ENCODE data around the gene CCDC91. TPM values are rescaled to one million over a fixed set of nuclear protein-coding genes. Genes with fewer than 3 reads are reported as not detected.
"Not testable (repeated sequence)": the region's sequence is repeated elsewhere in the genome, so short reads cannot be mapped to it uniquely, and the experiment has no call there.

The CCDC91 gene
- total RNA-seq, 2 experiments from 2014 or later: 18.3 to 22.9 TPM

DNA sequence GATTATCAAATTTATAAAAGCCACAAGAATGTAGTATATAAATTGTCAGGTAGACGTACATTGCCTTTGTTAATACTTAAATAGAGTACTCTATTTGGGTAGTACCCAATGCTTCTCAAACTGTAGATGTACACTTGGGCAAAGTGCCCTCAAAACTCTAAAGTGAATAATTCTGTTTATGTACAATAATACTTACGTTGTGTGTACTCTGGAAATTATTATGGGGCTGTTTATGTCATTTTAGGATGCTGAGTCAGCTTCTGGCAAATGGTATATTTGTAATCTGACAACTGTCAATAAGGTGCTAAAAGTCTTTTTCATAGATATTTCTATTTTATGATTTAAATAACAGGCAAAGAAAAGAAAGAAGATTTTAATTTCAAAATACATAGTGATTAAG lies 102.4 kb downstream of the CCDC91 start:
- H3K36me3 Mint-ChIP-seq: peaks cover 41% of the 10 kb centered on the region
- CTCF ChIA-PET: no interaction called here

GRCh38 chr12:28294300-28294699 lies 104.0 kb downstream of the CCDC91 start:
- CTCF ChIA-PET: interaction anchor here (0.7 to 1.3 kb wide), 2 partner anchors 19 to 222 kb away, joined by 3 to 4 read pairs; no protein-coding TSS in a partner anchor
- no peaks in the 10 kb centered on the region for H3K4me1 Mint-ChIP-seq
- H3K4me3 Mint-ChIP-seq: no peak overlapping the region
- H3K36me3 Mint-ChIP-seq: peaks cover 30% of the 10 kb centered on the region
- peaks cover 14% of the 10 kb centered on the region for H3K9me3 Mint-ChIP-seq (ENCODE audit: low read depth)
- no peak for DNase-seq
- no peak overlapping the region for H3K27ac Mint-ChIP-seq
- ATAC-seq: no peak
- no peaks in the 10 kb centered on the region for H3K27me3 Mint-ChIP-seq

More for the DNA sequence above, 102.4 kb downstream of the CCDC91 start:
- H3K27me3 Mint-ChIP-seq: no peaks in the 10 kb centered on the region
- peaks cover 17% of the 10 kb centered on the region for H3K9me3 Mint-ChIP-seq (ENCODE audit: low read depth)
- H3K27ac Mint-ChIP-seq: no peak overlapping the region
- no peak overlapping the region for H3K4me3 Mint-ChIP-seq
- H3K4me1 Mint-ChIP-seq: no peaks in the 10 kb centered on the region
- ATAC-seq (no peak), DNase-seq (no peak)

DNA sequence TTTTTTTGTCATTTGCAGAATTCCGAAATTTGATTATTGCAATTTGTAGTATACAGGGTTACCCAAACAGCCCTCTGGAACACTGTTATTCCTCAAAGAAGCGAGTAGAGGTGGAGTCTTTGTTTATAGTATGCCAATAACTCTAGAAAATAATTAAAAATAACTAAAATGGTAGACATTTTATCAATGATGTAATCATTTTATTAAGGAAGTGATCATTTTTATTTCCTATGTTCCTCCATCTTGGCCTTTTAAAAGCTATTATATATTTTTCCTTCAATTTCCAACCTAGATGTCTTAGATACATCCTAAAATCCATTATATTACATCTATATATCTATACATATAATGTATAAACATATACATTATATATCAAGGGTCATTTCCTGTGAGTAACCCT lies 106.0 kb downstream of the CCDC91 start:
- DNase-seq: no peak
- H3K27ac Mint-ChIP-seq: no peak overlapping the region
- no peak for ATAC-seq
- no peaks in the 10 kb centered on the region for H3K4me1 Mint-ChIP-seq
- no peaks in the 10 kb centered on the region for H3K27me3 Mint-ChIP-seq
- CTCF ChIA-PET: no interaction called here
- no peak overlapping the region for H3K4me3 Mint-ChIP-seq
- peaks cover 17% of the 10 kb centered on the region for H3K36me3 Mint-ChIP-seq
- H3K9me3 Mint-ChIP-seq (ENCODE audit: low read depth): peaks cover 3% of the 10 kb centered on the region

GRCh38 chr12:28303192-28303591 lies 112.9 kb downstream of the CCDC91 start:
- CTCF ChIA-PET: no interaction called here

DNA sequence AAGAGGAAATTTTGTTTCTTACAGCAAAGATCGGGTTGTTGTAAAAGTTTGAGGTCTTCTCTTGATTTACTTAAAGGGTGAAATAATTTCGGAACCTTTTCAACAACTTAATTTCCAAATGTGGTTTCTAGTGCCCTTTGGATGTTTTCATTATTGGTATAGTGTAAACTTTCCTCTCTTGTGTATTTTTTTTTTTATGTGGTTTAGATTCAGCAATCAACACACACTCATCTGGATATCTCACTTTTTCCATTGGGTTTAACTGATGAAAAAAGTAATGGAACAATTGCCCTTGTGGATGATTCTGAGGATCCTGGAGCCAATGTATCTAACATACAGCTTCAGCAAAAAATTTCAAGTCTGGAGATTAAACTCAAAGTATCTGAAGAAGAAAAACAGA lies 116.3 kb downstream of the CCDC91 start:
- H3K27me3 Mint-ChIP-seq: no peaks in the 10 kb centered on the region
- CTCF ChIA-PET: no interaction called here
- no peak overlapping the region for H3K4me3 Mint-ChIP-seq
- H3K36me3 Mint-ChIP-seq: peaks cover 25% of the 10 kb centered on the region
- no peaks in the 10 kb centered on the region for H3K9me3 Mint-ChIP-seq (ENCODE audit: low read depth)
- no peak for ATAC-seq
- no peaks in the 10 kb centered on the region for H3K4me1 Mint-ChIP-seq
- DNase-seq: no peak
- H3K27ac Mint-ChIP-seq: no peak overlapping the region

More at GRCh38 chr12:28303192-28303591, 112.9 kb downstream of the CCDC91 start:
- Mint-ChIP-seq H3K9me3 (ENCODE audit: low read depth) (no peaks in the 10 kb centered on the region), H3K4me1 (no peaks in the 10 kb centered on the region), H3K27ac (no peak overlapping the region), H3K27me3 (no peaks in the 10 kb centered on the region), H3K36me3 (peaks cover 15% of the 10 kb centered on the region), H3K4me3 (no peak overlapping the region)
- DNase-seq (no peak), ATAC-seq (no peak)

- Mint-ChIP-seq H3K27ac (no peak overlapping the region), H3K4me3 (no peak overlapping the region), H3K9me3 (ENCODE audit: low read depth) (no peaks in the 10 kb centered on the region), H3K36me3 (peaks cover 25% of the 10 kb centered on the region), H3K27me3 (no peaks in the 10 kb centered on the region), H3K4me1 (no peaks in the 10 kb centered on the region)
- CTCF ChIA-PET: no interaction called here
- DNase-seq: no peak
- ATAC-seq: no peak
Measured at GRCh38 chr12:28308891-28309290, 118.6 kb downstream of the CCDC91 start.

- no peak for DNase-seq
- CTCF ChIA-PET: interaction anchor here (1.3 kb wide), 1 partner anchor 19 kb away, joined by 3 read pairs; no protein-coding TSS in a partner anchor
- peaks cover 3% of the 10 kb centered on the region for H3K9me3 Mint-ChIP-seq (ENCODE audit: low read depth)
- ATAC-seq: no peak
- H3K27ac Mint-ChIP-seq: no peak overlapping the region
- no peaks in the 10 kb centered on the region for H3K27me3 Mint-ChIP-seq
- no peak overlapping the region for H3K4me3 Mint-ChIP-seq
- H3K36me3 Mint-ChIP-seq: peaks cover 26% of the 10 kb centered on the region
- H3K4me1 Mint-ChIP-seq: no peaks in the 10 kb centered on the region
Measured at GRCh38 chr12:28313631-28314030, 123.4 kb downstream of the CCDC91 start.

- no peak for ATAC-seq
- Mint-ChIP-seq H3K27ac (no peak overlapping the region), H3K27me3 (no peaks in the 10 kb centered on the region), H3K4me3 (no peak overlapping the region), H3K36me3 (peaks cover 24% of the 10 kb centered on the region), H3K9me3 (ENCODE audit: low read depth) (peaks cover 3% of the 10 kb centered on the region), H3K4me1 (peaks cover 11% of the 10 kb centered on the region)
- no peak for DNase-seq
- CTCF ChIA-PET: no interaction called here
Measured at GRCh38 chr12:28316049-28316448, 125.8 kb downstream of the CCDC91 start.

DNA sequence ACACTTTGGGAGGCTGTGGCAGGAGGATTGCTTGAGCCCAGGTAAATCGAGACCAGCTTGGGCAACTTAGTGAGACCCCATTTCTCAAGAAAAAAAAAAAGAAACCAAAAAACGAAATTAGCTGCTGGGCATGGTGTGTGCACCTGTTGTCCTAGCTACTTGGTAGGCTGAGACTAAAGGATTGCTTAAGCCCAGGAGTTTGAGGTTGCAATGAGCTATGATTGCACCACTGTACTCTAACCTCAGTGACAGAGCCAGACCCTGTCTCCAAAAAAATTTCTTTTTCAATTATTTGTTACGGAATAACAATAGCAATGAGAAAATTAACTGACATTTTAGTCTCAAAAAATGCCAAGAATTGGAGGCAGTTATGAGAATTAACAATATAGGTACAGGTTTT lies 128.0 kb downstream of the CCDC91 start:
- Mint-ChIP-seq H3K4me3 (no peak overlapping the region), H3K36me3 (peaks cover 16% of the 10 kb centered on the region), H3K9me3 (ENCODE audit: low read depth) (peaks cover 3% of the 10 kb centered on the region), H3K4me1 (peaks cover 11% of the 10 kb centered on the region), H3K27me3 (no peaks in the 10 kb centered on the region), H3K27ac (no peak overlapping the region)
- ATAC-seq (no peak), DNase-seq (no peak)
- CTCF ChIA-PET: no interaction called here

DNA sequence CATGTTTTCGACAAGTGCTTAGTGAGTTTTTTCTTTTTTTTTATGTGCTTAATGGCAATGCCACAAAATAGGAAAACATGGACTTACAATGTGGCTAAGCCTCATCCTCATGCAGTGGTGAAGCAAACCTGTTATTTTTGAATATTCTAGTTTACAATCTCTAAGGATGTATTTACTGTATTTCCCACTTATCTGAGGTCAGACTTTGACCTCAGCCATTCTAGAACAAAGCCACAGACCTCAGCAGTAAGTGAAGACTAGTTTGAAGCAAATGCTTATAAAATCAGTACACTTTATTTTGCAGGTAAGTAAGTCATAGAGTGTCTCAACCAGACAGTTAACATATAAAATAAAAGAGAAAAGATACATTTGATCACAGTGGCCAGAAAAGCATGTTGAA lies 130.1 kb downstream of the CCDC91 start:
- Mint-ChIP-seq H3K27ac (no peak overlapping the region), H3K27me3 (no peaks in the 10 kb centered on the region), H3K4me1 (peaks cover 11% of the 10 kb centered on the region), H3K9me3 (ENCODE audit: low read depth) (peaks cover 3% of the 10 kb centered on the region), H3K4me3 (no peak overlapping the region), H3K36me3 (peaks cover 14% of the 10 kb centered on the region)
- DNase-seq (no peak), ATAC-seq (no peak)
- CTCF ChIA-PET: no interaction called here

- CTCF ChIA-PET: no interaction called here
- DNase-seq (no peak), ATAC-seq (no peak)
- no peaks in the 10 kb centered on the region for H3K4me1 Mint-ChIP-seq
- peaks cover 20% of the 10 kb centered on the region for H3K36me3 Mint-ChIP-seq
- no peak overlapping the region for H3K27ac Mint-ChIP-seq
- H3K4me3 Mint-ChIP-seq: no peak overlapping the region
- no peaks in the 10 kb centered on the region for H3K27me3 Mint-ChIP-seq
- H3K9me3 Mint-ChIP-seq (ENCODE audit: low read depth): no peaks in the 10 kb centered on the region
Measured at GRCh38 chr12:28327722-28328121, 137.5 kb downstream of the CCDC91 start.

- H3K27me3 Mint-ChIP-seq: no peaks in the 10 kb centered on the region
- H3K9me3 Mint-ChIP-seq (ENCODE audit: low read depth): no peaks in the 10 kb centered on the region
- DNase-seq (no peak), ATAC-seq (no peak)
- H3K4me1 Mint-ChIP-seq: no peaks in the 10 kb centered on the region
- CTCF ChIA-PET: no interaction called here
- no peak overlapping the region for H3K4me3 Mint-ChIP-seq
- H3K27ac Mint-ChIP-seq: no peak overlapping the region
- H3K36me3 Mint-ChIP-seq: peaks cover 17% of the 10 kb centered on the region
Measured at GRCh38 chr12:28328967-28329366, 138.7 kb downstream of the CCDC91 start.

GRCh38 chr12:28329727-28330126 lies 139.5 kb downstream of the CCDC91 start:
- H3K4me3 Mint-ChIP-seq; H3K27me3 Mint-ChIP-seq; CTCF ChIA-PET; H3K4me1 Mint-ChIP-seq; H3K9me3 Mint-ChIP-seq (ENCODE audit: low read depth); DNase-seq; ATAC-seq; H3K27ac Mint-ChIP-seq: not testable (repeated sequence)
- H3K36me3 Mint-ChIP-seq: peaks cover 17% of the 10 kb centered on the region

DNA sequence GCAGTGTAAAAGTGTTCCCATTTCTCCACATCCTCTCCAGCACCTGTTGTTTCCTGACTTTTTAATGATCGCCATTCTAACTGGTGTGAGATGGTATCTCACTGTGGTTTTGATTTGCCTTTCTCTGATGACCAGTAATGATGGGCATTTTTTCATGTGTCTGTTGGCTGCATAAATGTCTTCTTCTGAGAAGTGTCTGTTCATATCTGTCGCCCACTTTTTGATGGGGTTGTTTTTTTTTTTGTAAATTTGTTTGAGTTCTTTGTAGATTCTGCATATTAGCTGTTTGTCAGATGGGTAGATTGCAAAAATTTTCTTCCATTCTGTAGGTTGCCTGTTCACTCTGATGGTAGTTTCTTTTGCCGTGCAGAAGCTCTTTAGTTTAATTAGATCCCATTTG lies 140.0 kb downstream of the CCDC91 start:
- H3K27ac Mint-ChIP-seq; H3K27me3 Mint-ChIP-seq; H3K4me3 Mint-ChIP-seq; H3K9me3 Mint-ChIP-seq (ENCODE audit: low read depth); CTCF ChIA-PET; ATAC-seq; DNase-seq; H3K4me1 Mint-ChIP-seq: not testable (repeated sequence)
- H3K36me3 Mint-ChIP-seq: peaks cover 17% of the 10 kb centered on the region

- Mint-ChIP-seq H3K4me1 (no peaks in the 10 kb centered on the region), H3K27ac (no peak overlapping the region), H3K27me3 (no peaks in the 10 kb centered on the region), H3K36me3 (peaks cover 17% of the 10 kb centered on the region), H3K9me3 (ENCODE audit: low read depth) (no peaks in the 10 kb centered on the region), H3K4me3 (no peak overlapping the region)
- DNase-seq (no peak), ATAC-seq (no peak)
- CTCF ChIA-PET: no interaction called here
Measured at GRCh38 chr12:28331130-28331529, 140.9 kb downstream of the CCDC91 start.
